Lower lobe of right lung (tissue), 2 donors: ENCODE measurements around the gene BCL11A. TPM values are rescaled to one million over a fixed set of nuclear protein-coding genes. Genes with fewer than 3 reads are reported as not detected.

Source experiments
- ATAC-seq, 2 donors: fragments of 200-7000 bp; cut with Tn5 transposase; one replicate each; pipeline ENCODE4 v1.9.1; 2020 to 2022; ENCODE audit warnings: mild to moderate bottlenecking in 2 of 2, moderate library complexity in 2 of 2
- DNase-seq: peaks from one replicate; pipeline ENCODE4 v3.0.0-alpha.2; 2020
- H3K27ac ChIP-seq: fragments of 200-600 bp; one replicate; pipeline ENCODE4 v1.8.0; 2022
- H3K27me3 ChIP-seq: fragments of 200-600 bp; one replicate; pipeline ENCODE4 v1.8.0; 2022; ENCODE audit warnings: low read depth
- H3K36me3 ChIP-seq: fragments of 200-600 bp; one replicate; pipeline ENCODE4 v1.8.0; 2022; ENCODE audit warnings: mild to moderate bottlenecking
- H3K4me1 ChIP-seq: fragments of 200-600 bp; one replicate; pipeline ENCODE4 v1.8.0; 2022
- H3K4me3 ChIP-seq: fragments of 200-600 bp; one replicate; pipeline ENCODE4 v1.8.0; 2022; ENCODE audit warnings: mild to moderate bottlenecking
- H3K9me3 ChIP-seq: fragments of 200-600 bp; one replicate; pipeline ENCODE4 v1.8.0; 2022
- intact Hi-C: fragments of 100-400 bp; cut with DNase I; formaldehyde crosslinking; loops from one replicate; pipeline ENCODE4 v1.11.0; 2022
- total RNA-seq: library from RNA; stranded (reverse); fragmentation: NEBNext Ultra II Directional; extraction: Animal tissue kit (Norgen Biotek cat#: 25700); gene quantifications from one replicate; pipeline ENCODE4 v1.2.1, GENCODE V29; 2021
- TF ChIP-seq, protein P1 (sequence below): fragments of 200-600 bp; IDR thresholded peaks from one replicate; pipeline ENCODE4 v1.8.0; 2022; ENCODE audit warnings: antibody characterized with exemption, mild to moderate bottlenecking
- donor health status: DM: no; HTN: yes; CAD: no; lungs with severe emphysema.

BCL11A gene
- total RNA-seq, 1 donor from 2014 or later = 9.7 TPM

DNA sequence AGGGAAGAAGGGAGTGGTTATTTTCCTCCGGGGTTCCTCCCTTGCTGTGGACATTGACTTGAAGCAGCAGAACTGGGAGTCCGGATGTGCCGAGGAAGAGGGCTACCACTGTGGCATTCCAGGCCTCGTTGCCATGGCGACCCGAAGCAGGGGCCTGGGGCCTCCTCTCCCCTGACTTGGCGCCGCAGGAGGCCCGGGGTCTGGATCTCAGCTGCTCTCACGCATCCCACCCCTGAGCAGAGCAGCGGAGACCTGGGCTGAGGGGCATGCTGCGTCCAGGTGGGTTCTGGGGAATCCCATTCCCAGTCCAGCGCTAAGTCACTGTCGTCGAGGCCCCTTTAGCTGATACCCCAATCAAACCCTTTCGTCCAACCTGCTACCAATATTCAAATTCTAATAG is 100.2 kb downstream of the BCL11A start:
- ATAC-seq = peak in 1 of 2 donors; percentile 18
- TF ChIP-seq, protein P1, sequence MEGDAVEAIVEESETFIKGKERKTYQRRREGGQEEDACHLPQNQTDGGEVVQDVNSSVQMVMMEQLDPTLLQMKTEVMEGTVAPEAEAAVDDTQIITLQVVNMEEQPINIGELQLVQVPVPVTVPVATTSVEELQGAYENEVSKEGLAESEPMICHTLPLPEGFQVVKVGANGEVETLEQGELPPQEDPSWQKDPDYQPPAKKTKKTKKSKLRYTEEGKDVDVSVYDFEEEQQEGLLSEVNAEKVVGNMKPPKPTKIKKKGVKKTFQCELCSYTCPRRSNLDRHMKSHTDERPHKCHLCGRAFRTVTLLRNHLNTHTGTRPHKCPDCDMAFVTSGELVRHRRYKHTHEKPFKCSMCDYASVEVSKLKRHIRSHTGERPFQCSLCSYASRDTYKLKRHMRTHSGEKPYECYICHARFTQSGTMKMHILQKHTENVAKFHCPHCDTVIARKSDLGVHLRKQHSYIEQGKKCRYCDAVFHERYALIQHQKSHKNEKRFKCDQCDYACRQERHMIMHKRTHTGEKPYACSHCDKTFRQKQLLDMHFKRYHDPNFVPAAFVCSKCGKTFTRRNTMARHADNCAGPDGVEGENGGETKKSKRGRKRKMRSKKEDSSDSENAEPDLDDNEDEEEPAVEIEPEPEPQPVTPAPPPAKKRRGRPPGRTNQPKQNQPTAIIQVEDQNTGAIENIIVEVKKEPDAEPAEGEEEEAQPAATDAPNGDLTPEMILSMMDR = no peak
- intact Hi-C loops = no loop called here
- no peak for DNase-seq
- H3K9me3 ChIP-seq = no peaks in the 10 kb centered on the region
- H3K36me3 ChIP-seq = no peaks in the 10 kb centered on the region
- H3K27me3 ChIP-seq = no peaks in the 10 kb centered on the region
- no peak overlapping the region for H3K27ac ChIP-seq
- no peaks in the 10 kb centered on the region for H3K4me1 ChIP-seq
- H3K4me3 ChIP-seq = no peak overlapping the region

GRCh38 chr2:60450488-60450887 is 103.0 kb downstream of the BCL11A start:
- no peak for ATAC-seq
- H3K9me3 ChIP-seq = no peaks in the 10 kb centered on the region
- intact Hi-C loops = no loop called here
- H3K4me3 ChIP-seq = no peak overlapping the region
- no peaks in the 10 kb centered on the region for H3K27me3 ChIP-seq
- TF ChIP-seq, protein P1 = no peak
- no peaks in the 10 kb centered on the region for H3K4me1 ChIP-seq
- H3K27ac ChIP-seq = no peak overlapping the region
- no peaks in the 10 kb centered on the region for H3K36me3 ChIP-seq
- no peak for DNase-seq

- no peak overlapping the region for H3K4me3 ChIP-seq
- H3K27ac ChIP-seq = no peak overlapping the region
- intact Hi-C loops = no loop called here
- no peaks in the 10 kb centered on the region for H3K9me3 ChIP-seq
- no peak for ATAC-seq
- DNase-seq = no peak
- H3K27me3 ChIP-seq = no peaks in the 10 kb centered on the region
- TF ChIP-seq, protein P1 = no peak
- H3K36me3 ChIP-seq = no peaks in the 10 kb centered on the region
- no peaks in the 10 kb centered on the region for H3K4me1 ChIP-seq
Measured at GRCh38 chr2:60447943-60448342, 105.5 kb downstream of the BCL11A start.

- Histone ChIP-seq H3K27ac (no peak overlapping the region), H3K27me3 (no peaks in the 10 kb centered on the region), H3K36me3 (no peaks in the 10 kb centered on the region), H3K9me3 (no peaks in the 10 kb centered on the region), H3K4me1 (no peaks in the 10 kb centered on the region), H3K4me3 (no peak overlapping the region)
- ATAC-seq (no peak), DNase-seq (no peak)
- TF ChIP-seq, protein P1 = no peak
- intact Hi-C loops = no loop called here
Measured at GRCh38 chr2:60446413-60447267, 106.8 kb downstream of the BCL11A start.

GRCh38 chr2:60445684-60446179 is 107.7 kb downstream of the BCL11A start:
- intact Hi-C loops = no loop called here
- DNase-seq = no peak

More at GRCh38 chr2:60445684-60446179, 107.7 kb downstream of the BCL11A start:
- ATAC-seq = no peak
- H3K36me3 ChIP-seq = no peaks in the 10 kb centered on the region
- no peak overlapping the region for H3K27ac ChIP-seq
- H3K4me1 ChIP-seq = no peaks in the 10 kb centered on the region
- no peaks in the 10 kb centered on the region for H3K9me3 ChIP-seq
- H3K27me3 ChIP-seq = no peaks in the 10 kb centered on the region
- H3K4me3 ChIP-seq = no peak overlapping the region
- TF ChIP-seq, protein P1 = no peak
